K562 (cell line): ENCODE data around the gene CHMP4B. TPM values are rescaled to one million over a fixed set of nuclear protein-coding genes. Genes with fewer than 3 reads are reported as not detected.

Experiments
- ATAC-seq: fragments of 200-7000 bp; cut with Tn5 transposase; 3 replicates; pipeline ENCODE4 v1.9.1; 2020; ENCODE audit warnings: moderate library complexity
- BruUV-seq: library from RNA; stranded (reverse); fragments of 400-500 nt; replicated peaks from 2 replicates; lab custom pipeline; 2021; lab: Mats Ljungman, UMichigan
- CTCF ChIA-PET: fragments of 300-600 bp; formaldehyde crosslinking; extraction: SDS; loops from one replicate; lab custom pipeline; 2021; ENCODE audit warnings: low intra/inter-chr PET ratio; lab: Yijun Ruan, JAX
- POLR2A ChIA-PET: fragments of 300-600, 350-650 bp; sonication (Branson Sonifier 250); formaldehyde crosslinking; extraction: SDS; loops from one replicate; lab custom pipeline; 2021; ENCODE audit warnings: antibody characterized with exemption, inconsistent platforms; lab: Yijun Ruan, JAX
- DNase-seq, 4 experiments: peaks; one replicate each; pipeline versions ENCODE4 v3.0.0 to v3.0.0-alpha.2; 2011 to 2018; ENCODE audit warnings: low spot score in 3 of 4, mixed read lengths in 3 of 4; ENCODE audit errors: extremely low read depth in 1 of 4
- FAIRE-seq: peaks from 2 replicates; lab custom pipeline; 2011; peaks lifted over from hg19 to GRCh38; lab: Jason Lieb, UNC
- H2AFZ ChIP-seq: 2 replicates; pipeline ENCODE4 v1.6.0; 2011; ENCODE audit warnings: low read depth, low read length, control low read depth, inconsistent platforms
- H3K27ac ChIP-seq: fragments of 200-600 bp; 3 replicates; pipeline ENCODE4 v1.8.0; 2011; ENCODE audit warnings: low read depth, mild to moderate bottlenecking, control low read depth, inconsistent platforms, low read length, moderate library complexity, mixed read lengths; ENCODE audit errors: extremely low read depth
- H3K27me3 ChIP-seq, 2 experiments: fragments of 300-600 bp in 1 of 2; 2 replicates in 1 of 2; 3 replicates in 1 of 2; pipeline versions ENCODE4 v1.6.0 to v1.8.0; 2011; ENCODE audit warnings: inconsistent platforms in 2 of 2, low read length in 2 of 2, mild to moderate bottlenecking in 1 of 2, mixed read lengths in 1 of 2, moderate library complexity in 1 of 2; ENCODE audit not compliant: control insufficient read depth in 2 of 2, insufficient read depth in 2 of 2
- H3K36me3 ChIP-seq: fragments of 300-600 bp; 3 replicates; pipeline ENCODE4 v1.8.0; 2011; ENCODE audit warnings: mild to moderate bottlenecking, low read length, inconsistent platforms; ENCODE audit not compliant: control insufficient read depth, insufficient read depth
- H3K4me1 ChIP-seq, 2 experiments: fragments of 200-600 bp in 1 of 2; replicated peaks in 1 of 2; 2 replicates in 1 of 2; 3 replicates in 1 of 2; pipeline versions ENCODE4 v1.5.1 to v1.8.0; 2011; ENCODE audit warnings: inconsistent platforms in 2 of 2, low read length in 2 of 2, mild to moderate bottlenecking in 1 of 2, mixed read lengths in 1 of 2, moderate library complexity in 1 of 2; ENCODE audit not compliant: control insufficient read depth in 2 of 2, insufficient read depth in 2 of 2
- H3K4me2 ChIP-seq: 2 replicates; pipeline ENCODE4 v1.6.1; 2011; ENCODE audit warnings: low read length, control low read depth, inconsistent platforms, mixed read lengths; ENCODE audit not compliant: insufficient read depth
- H3K4me3 ChIP-seq: fragments of 200-600 bp; sonication (generic), shearing (Covaris generic); 2 replicates; pipeline ENCODE4 v1.5.1; 2016; ENCODE audit warnings: control low read depth, inconsistent platforms
- H3K79me2 ChIP-seq: fragments of 200-600 bp; 3 replicates; pipeline ENCODE4 v1.8.0; 2011; ENCODE audit warnings: low read length, inconsistent platforms; ENCODE audit not compliant: control insufficient read depth, insufficient read depth
- H3K9ac ChIP-seq, 2 experiments: 2 replicates each; pipeline versions ENCODE4 v1.6.0 to v1.6.1; 2011; ENCODE audit warnings: low read depth in 2 of 2, low read length in 2 of 2, control low read depth in 1 of 2, inconsistent platforms in 1 of 2, mild to moderate bottlenecking in 1 of 2, mixed read lengths in 1 of 2; ENCODE audit not compliant: insufficient read depth in 1 of 2
- H3K9me1 ChIP-seq: one replicate; pipeline ENCODE4 v1.6.0; 2011; ENCODE audit warnings: inconsistent platforms, mild to moderate bottlenecking, low read length, moderate library complexity; ENCODE audit not compliant: control insufficient read depth, insufficient read depth
- H3K9me3 ChIP-seq: replicated peaks from 2 replicates; pipeline ENCODE4 v1.5.1; 2011; ENCODE audit warnings: low read depth, low read length, inconsistent platforms; ENCODE audit not compliant: control insufficient read depth, insufficient read depth
- H4K20me1 ChIP-seq: replicated peaks from 2 replicates; pipeline ENCODE4 v1.6.1; 2011; ENCODE audit warnings: low read length, inconsistent platforms, mixed read lengths; ENCODE audit not compliant: control insufficient read depth, insufficient read depth
- COPS2 ChIP-seq: fragments of 450-650 bp; conservative IDR thresholded peaks from 2 replicates; pipeline ENCODE4 v1.6.1; 2016; ENCODE audit warnings: mild to moderate bottlenecking, moderate library complexity
- DMBX1 ChIP-seq: fragments of 250-450 bp; sonication (Bioruptor Pico); IDR thresholded peaks from 2 replicates; pipeline ENCODE4 v1.8.0; 2022; ENCODE audit warnings: inconsistent platforms, mild to moderate bottlenecking, moderate library complexity, borderline replicate concordance
- DNMT1 ChIP-seq: fragments of 450-650 bp; IDR thresholded peaks from 2 replicates; pipeline ENCODE4 v1.6.1; 2016; ENCODE audit warnings: antibody characterized with exemption, mild to moderate bottlenecking
- FOS ChIP-seq: IDR thresholded peaks from 3 replicates; pipeline ENCODE4 v1.6.1; 2011; ENCODE audit not compliant: insufficient read length; ENCODE audit errors: extremely low read depth
- HNRNPH1 ChIP-seq: fragments of 200-400 bp; formaldehyde crosslinking; optimal IDR thresholded peaks from 2 replicates; pipeline ENCODE3; 2017; ENCODE audit warnings: low read depth, mild to moderate bottlenecking, low read length, moderate library complexity
- POLR2AphosphoS5 ChIP-seq: IDR thresholded peaks from 2 replicates; pipeline ENCODE4 v1.6.1; 2011; ENCODE audit warnings: mild to moderate bottlenecking, low read depth, low read length, moderate library complexity; ENCODE audit not compliant: control insufficient read depth, insufficient read depth
- WGBS: fragments of 100-300 bp; shearing (Covaris generic); methylation state at CpG from one replicate; pipeline ENCODE4 v1.1.6; 2016; ENCODE audit warnings: low coverage, mixed read lengths; ENCODE audit not compliant: insufficient coverage; ENCODE audit errors: missing lambda C conversion rate; 5-methylcytosine and 5-hydroxymethylcytosine counted together
- in situ Hi-C: fragments of 300-500 bp; cut with MboI; formaldehyde crosslinking; loops from 4 replicates; pipeline ENCODE4 v1.15.0; 2018; ENCODE audit warnings: inconsistent platforms, mixed read lengths
- intact Hi-C: fragments of 100-400 bp; cut with micrococcal nuclease; formaldehyde crosslinking; loops from 2 replicates; pipeline ENCODE4 v1.14.2; 2022
- polyA plus RNA-seq, 8 experiments: library from polyadenylated mRNA; depleted of rRNA in 4 of 8; stranded (reverse) in 5 of 8; unstranded in 3 of 8; fragments of >200 nt; fragmentation: Nextera tagmentation in 2 of 8; fragmentation: Illumina TruSeq in 1 of 8; extraction: Ambion mirVana in 2 of 8; extraction: Trizol in 1 of 8; gene quantifications; 2 replicates each; pipeline versions ENCODE4 v1.2.1 to v1.2.3, GENCODE V29; 2011 to 2014; ENCODE audit warnings: inconsistent platforms in 1 of 8, missing spikeins in 1 of 8
- total RNA-seq, 7 experiments: library from RNA; depleted of rRNA in 6 of 7; stranded (reverse); fragments of >200 nt in 6 of 7; fragmentation: Illumina TruSeq in 2 of 7; extraction: Trizol in 2 of 7; gene quantifications; 2 replicates each; pipeline versions ENCODE4 v1.2.1 to v1.2.3, GENCODE V29; 2011 to 2021; ENCODE audit warnings: low replicate concordance in 1 of 7
- TF ChIP-seq, protein P1 (sequence below): fragments of 250-450 bp; sonication (Bioruptor Pico); IDR thresholded peaks from 2 replicates; pipeline ENCODE4 v1.5.0; 2020; ENCODE audit warnings: mild to moderate bottlenecking, borderline replicate concordance
- TF ChIP-seq, protein P2 (sequence below): fragments of 450-650 bp; IDR thresholded peaks from 2 replicates; pipeline ENCODE4 v1.6.1; 2017; ENCODE audit warnings: antibody characterized with exemption
- TF ChIP-seq, protein P3 (sequence below): fragments of 250-450 bp; sonication (Bioruptor Pico); IDR thresholded peaks from 2 replicates; pipeline ENCODE4 v1.9.0; 2021; ENCODE audit warnings: mild to moderate bottlenecking, inconsistent platforms

The CHMP4B gene
- total and polyA plus RNA-seq, 9 of the 15 experiments (the other 6 are each of a cell fraction or from before 2014, with no cell fraction given), result 1.8 to 64.7 (median 31.8) TPM

DNA sequence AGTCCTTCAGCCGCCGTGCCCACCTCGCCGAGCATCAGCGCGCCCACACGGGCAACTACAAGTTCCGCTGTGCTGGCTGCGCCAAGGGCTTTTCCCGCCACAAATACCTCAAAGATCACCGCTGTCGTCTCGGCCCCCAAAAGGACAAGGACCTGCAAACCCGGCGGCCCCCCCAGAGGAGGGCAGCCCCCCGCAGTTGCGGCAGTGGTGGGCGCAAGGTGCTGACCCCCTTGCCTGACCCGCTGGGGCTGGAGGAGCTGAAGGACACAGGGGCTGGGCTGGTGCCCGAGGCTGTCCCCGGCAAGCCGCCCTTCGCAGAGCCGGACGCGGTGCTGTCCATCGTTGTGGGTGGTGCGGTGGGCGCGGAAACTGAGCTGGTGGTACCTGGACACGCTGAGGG, 20.1 kb upstream of the CHMP4B start:
- Histone ChIP-seq H3K4me1 (peaks cover 8 to 19% of the 10 kb centered on the region in 2 experiments; a peak in 4 of 5 replicates), H3K9ac (peak overlapping the region in 1 of 2 experiments; percentile 40; a peak in 1 of 4 replicates), H3K36me3 (no peaks in the 10 kb centered on the region), H3K4me3 (no peak overlapping the region), H3K9me1 (no peaks in the 10 kb centered on the region), H3K4me2 (no peak overlapping the region), H4K20me1 (no peaks in the 10 kb centered on the region), H3K27me3 (no peaks in the 10 kb centered on the region), H3K79me2 (no peaks in the 10 kb centered on the region), H3K27ac (no peak overlapping the region), H2AFZ (no peak overlapping the region), H3K9me3 (no peaks in the 10 kb centered on the region)
- no peak for DNase-seq
- 90% methylated on average over 26 of the region's 31 CpGs for WGBS
- FAIRE-seq, result no peak
- BruUV-seq, result no TSS peak
- intact Hi-C loops, result loop anchor here (5.0 to 10.0 kb wide), 3 partner anchors 71 to 274 kb away; no protein-coding TSS in a partner anchor
- ChIA-PET POLR2A (interaction anchor here (0.6 kb wide), 1 partner anchor 36 kb away, joined by 3 read pairs; no protein-coding TSS in a partner anchor), CTCF (no interaction called here)
- in situ Hi-C loops, result no loop called here
- TF ChIP-seq HNRNPH1 (no peak), DNMT1 (no peak), DMBX1 (CRISPR knock-in tag) (no peak), FOS (no peak), POLR2AphosphoS5 (no peak), COPS2 (no peak)
- TF ChIP-seq, protein P1, sequence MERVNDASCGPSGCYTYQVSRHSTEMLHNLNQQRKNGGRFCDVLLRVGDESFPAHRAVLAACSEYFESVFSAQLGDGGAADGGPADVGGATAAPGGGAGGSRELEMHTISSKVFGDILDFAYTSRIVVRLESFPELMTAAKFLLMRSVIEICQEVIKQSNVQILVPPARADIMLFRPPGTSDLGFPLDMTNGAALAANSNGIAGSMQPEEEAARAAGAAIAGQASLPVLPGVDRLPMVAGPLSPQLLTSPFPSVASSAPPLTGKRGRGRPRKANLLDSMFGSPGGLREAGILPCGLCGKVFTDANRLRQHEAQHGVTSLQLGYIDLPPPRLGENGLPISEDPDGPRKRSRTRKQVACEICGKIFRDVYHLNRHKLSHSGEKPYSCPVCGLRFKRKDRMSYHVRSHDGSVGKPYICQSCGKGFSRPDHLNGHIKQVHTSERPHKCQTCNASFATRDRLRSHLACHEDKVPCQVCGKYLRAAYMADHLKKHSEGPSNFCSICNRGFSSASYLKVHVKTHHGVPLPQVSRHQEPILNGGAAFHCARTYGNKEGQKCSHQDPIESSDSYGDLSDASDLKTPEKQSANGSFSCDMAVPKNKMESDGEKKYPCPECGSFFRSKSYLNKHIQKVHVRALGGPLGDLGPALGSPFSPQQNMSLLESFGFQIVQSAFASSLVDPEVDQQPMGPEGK, result no peak
- TF ChIP-seq, protein P2, sequence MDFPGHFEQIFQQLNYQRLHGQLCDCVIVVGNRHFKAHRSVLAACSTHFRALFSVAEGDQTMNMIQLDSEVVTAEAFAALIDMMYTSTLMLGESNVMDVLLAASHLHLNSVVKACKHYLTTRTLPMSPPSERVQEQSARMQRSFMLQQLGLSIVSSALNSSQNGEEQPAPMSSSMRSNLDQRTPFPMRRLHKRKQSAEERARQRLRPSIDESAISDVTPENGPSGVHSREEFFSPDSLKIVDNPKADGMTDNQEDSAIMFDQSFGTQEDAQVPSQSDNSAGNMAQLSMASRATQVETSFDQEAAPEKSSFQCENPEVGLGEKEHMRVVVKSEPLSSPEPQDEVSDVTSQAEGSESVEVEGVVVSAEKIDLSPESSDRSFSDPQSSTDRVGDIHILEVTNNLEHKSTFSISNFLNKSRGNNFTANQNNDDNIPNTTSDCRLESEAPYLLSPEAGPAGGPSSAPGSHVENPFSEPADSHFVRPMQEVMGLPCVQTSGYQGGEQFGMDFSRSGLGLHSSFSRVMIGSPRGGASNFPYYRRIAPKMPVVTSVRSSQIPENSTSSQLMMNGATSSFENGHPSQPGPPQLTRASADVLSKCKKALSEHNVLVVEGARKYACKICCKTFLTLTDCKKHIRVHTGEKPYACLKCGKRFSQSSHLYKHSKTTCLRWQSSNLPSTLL, result no peak
- TF ChIP-seq, protein P3, sequence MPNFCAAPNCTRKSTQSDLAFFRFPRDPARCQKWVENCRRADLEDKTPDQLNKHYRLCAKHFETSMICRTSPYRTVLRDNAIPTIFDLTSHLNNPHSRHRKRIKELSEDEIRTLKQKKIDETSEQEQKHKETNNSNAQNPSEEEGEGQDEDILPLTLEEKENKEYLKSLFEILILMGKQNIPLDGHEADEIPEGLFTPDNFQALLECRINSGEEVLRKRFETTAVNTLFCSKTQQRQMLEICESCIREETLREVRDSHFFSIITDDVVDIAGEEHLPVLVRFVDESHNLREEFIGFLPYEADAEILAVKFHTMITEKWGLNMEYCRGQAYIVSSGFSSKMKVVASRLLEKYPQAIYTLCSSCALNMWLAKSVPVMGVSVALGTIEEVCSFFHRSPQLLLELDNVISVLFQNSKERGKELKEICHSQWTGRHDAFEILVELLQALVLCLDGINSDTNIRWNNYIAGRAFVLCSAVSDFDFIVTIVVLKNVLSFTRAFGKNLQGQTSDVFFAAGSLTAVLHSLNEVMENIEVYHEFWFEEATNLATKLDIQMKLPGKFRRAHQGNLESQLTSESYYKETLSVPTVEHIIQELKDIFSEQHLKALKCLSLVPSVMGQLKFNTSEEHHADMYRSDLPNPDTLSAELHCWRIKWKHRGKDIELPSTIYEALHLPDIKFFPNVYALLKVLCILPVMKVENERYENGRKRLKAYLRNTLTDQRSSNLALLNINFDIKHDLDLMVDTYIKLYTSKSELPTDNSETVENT (CRISPR knock-in tag), result no peak
- ATAC-seq, result no peak
